Stimulated activated CD8-positive, alpha-beta memory T cell treated with anti-CD3 and anti-CD28 coated beads, Interleukin-7, amount 100 ng/mL, for 1 hour (primary cell): Measurements from ENCODE around the gene ASCL3.
"Not testable (repeated sequence)": the region's sequence is repeated elsewhere in the genome, so short reads cannot be mapped to it uniquely, and the experiment has no call there.

Source experiments
- DNase-seq, 2 donors: peaks; one replicate each; pipeline ENCODE4 v3.0.0-alpha.2; 2020; ENCODE audit warnings: low read depth in 2 of 2

ASCL3 gene

DNA sequence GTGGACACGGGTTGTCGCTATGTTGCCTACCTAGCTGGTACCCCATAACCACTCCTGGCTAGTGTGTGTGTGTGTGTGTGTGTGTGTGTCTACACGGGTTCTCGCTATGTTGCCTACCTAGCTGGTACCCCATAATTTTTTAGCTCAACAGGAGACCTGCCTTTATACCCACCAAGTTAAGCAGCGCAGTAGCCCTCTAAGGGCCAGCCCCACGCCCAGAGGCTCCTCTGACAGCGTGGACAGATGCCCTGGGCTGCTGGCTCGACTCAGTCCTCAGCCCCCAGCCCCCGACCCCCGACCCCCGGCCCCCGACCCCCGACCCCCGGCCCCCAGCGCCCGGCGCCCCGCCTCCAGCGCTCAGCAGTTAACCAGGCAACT is 32.2 kb downstream of the ASCL3 start:
- no peak for DNase-seq

DNA sequence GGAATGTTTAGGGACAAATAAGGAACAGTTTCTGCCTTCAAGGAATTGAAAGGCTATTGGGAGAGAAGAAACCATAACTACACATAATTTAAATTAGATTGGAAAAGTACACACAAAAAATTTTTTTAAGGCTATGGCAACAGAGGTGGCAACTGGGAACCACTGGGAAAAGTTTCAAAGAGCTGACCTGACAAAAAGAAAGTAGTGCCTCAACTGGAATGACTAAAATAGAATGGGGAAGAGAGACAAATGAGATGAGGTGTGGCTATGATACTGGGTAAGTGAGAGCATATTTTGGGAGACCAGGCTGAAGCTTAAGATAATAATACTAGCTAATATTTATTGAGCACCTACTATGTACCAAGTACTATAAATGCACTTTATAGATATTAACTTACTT is 34.7 kb downstream of the ASCL3 start:
- no peak for DNase-seq

DNA sequence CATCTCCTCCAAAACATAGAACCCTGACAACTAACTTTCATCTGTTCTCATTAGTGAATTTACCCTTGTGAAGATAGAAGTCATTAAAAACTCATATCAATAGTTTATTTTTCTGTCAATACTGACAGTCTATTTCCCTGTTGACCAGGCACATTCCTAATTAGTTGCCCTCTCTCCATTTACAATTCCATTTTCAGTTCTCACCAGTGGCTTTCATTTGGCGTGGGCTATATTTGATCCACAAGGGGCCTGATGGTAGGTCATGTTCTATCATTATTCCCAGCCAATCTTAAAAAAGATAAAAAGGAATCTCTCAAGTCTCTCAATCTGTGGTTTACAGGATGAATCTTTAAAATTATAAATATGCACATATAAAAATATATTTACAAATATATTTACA is 35.7 kb downstream of the ASCL3 start:
- no peak for DNase-seq

DNA sequence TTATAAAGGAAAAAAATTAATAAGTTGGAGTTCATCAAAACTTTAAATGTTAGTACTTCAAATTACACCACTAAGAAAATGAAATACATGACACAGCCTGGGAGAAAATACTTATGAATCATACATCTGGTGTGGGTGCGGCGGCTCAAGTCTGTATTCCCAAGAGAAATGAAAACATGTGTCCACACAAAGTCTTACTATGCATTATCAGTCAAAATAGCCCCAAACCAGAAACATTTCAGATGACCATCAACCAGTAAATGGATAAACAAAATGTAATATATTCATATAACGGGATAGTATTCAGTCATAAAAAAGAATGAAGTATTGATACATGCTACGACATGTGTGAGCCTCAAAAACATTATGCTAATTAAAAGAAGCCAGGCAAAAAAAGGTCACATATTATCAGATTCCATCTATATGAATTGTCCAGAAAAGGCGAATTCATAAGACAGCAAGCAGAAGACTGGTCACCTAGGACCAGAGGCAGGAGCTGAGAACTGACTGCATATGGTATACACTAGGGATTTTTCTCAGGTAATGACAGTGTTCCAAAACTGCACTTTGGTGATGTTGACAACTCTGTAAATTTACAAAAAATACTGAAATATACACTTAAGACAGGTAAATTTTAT is 37.2 kb downstream of the ASCL3 start:
- no peak for DNase-seq

DNA sequence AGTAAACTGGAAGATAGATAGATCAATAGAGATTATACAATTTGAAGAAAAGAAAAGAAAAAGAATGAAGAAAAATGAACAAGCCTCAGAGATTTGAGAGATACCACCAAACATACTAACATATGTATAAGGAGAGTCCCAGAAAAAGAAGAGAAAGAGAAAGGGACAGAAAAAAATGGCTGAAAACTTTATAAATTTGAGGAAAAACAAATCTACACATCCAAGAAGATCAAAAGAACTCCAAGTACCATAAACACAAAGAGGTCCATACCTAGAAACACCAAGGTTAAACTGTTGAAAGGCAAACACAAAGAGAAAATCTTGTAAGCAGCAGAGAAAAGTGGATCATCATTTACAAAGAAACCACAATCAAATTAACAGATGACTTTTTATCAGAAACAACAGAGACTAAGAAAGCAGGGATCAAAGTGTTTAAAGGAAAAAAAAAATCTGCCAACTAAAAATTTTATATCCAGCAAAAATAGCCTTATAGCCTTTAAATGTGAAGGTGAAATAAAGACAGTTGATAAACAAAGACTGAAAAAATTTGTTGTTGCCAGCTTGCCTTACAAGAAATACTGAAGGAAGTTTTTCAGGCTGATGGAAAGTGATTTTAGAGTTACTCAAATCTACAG is 43.6 kb downstream of the ASCL3 start:
- DNase-seq, result no peak

DNA sequence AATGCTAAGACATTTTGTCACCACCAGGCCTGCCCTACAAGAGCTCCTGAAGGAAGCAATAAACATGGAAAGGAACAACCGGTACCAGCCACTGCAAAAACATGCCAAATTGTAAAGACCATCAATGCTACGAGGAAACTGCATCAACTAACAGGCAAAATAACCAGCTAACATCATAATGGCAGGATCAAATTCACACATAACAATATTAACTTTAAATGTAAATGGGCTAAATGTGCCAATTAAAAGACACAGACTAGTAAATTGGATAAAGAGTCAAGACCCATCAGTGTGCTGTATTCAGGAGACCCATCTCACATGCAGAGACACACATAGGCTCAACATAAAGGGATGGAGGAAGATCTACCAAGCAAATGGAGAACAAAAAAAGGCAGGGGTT is 51.6 kb downstream of the ASCL3 start:
- not testable (repeated sequence) for DNase-seq
